ENCODE results near the gene CDC42EP2.

- TF ChIP-seq CTCF (IDR thresholded peaks at IDR 0.05): no peak
- TF ChIP-seq POLR2AphosphoS5 (IDR thresholded peaks at IDR 0.05): no peak
- TF ChIP-seq POLR2A (IDR thresholded peaks at IDR 0.05): no peak
Observed at GRCh38 chr11:65278356-65278755, 36.3 kb upstream of the CDC42EP2 start.

Measured in gastroesophageal sphincter (tissue), 3 donors.